RKO (cell line): Measurements from ENCODE around the gene COQ4.
A peak's percentile ranks its signal among the peaks of the same experiment; 100 is the strongest.

ENCODE experiments used
- DNase-seq: peaks from one replicate; pipeline ENCODE4 v3.0.0-alpha.2; 2016; ENCODE audit warnings: low spot score

Gene COQ4

DNA sequence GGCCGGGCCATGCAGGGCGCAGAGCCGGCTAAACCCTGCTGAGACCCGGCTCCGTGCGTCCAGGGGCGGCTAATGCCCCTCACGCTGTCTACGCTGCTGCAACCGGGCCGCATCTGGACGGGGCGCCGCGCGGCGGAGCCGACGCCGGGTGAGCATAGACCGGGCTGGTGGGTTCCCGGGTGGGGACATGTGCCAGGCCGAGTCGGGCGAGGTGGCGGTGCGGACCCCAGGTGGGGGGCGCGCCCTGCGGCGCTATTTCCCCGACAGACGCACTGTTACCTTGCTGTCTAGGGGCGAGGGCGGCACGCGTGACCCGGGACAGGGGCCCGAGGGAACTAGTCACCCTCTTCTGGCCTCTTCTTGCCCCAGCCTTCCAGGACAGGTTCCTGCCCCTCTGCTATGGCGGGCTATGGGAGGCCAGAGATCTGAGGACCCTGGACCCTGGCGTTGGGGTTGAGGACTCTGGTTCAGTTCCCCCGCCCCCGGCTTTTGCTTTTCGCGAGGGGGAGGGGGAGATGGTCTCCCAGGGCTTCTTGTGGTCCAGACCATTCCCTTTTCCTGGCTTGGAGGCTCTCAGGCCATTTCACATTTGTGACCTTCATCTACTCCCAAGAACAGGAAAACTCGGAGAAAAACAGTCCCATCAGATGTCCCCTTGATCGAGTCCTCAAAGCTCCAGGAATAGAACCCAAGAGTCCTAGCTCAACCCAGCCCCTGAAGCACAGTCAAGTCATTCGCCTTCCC lies 18.2 kb downstream of the COQ4 start:
- DNase-seq: peak; percentile 57

DNA sequence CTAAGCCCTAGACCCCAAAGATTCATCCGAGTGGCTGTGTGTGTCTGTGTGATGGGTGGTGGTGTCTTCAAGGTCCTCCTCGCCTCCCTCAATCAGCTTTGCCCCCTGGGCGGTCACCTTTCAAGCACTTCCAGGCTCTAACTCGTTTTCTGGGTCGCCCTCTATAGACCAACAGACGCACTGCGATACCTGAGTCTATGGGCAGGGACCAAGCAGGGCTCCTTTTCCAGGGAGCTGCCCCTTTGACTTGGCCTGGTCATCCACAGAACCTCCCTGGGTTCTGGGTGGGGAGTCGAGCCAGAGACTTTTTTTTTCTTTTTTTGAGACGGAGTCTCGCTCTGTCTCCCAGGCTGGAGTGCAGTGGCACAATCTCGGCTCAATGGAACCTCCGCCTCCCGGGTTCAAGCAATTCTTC lies 18.8 kb downstream of the COQ4 start:
- peak; percentile 91 for DNase-seq

DNA sequence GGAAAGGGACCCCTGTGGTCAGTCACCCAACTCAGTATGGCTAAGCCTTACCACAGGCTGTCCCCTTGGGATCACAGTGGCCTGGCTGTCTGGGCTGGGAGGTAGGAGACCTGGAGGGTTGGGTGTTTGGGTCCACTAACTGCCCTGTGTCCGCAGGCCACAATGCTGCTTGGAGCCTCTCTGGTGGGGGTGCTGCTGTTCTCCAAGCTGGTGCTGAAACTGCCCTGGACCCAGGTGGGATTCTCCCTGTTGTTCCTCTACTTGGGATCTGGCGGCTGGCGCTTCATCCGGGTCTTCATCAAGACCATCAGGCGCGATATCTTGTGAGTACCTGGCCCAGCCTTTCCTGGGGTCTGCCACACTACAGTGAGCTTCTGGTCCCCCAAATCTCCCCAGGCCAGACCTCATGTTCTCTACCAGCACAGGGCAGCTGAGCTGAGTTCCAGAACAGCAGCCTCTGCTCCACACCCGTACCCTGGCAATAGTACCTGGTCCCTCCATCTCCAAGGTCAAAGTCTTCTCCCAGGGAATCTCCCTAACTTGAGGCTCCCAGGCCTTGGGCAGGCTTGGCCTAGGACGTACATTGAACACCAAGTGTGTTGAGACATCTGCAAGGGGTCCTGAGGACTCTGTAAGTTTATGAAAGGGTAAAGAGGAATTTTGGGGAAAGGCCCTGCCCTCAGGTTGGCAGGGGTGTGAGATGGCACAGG lies 20.5 kb downstream of the COQ4 start:
- no peak for DNase-seq

DNA sequence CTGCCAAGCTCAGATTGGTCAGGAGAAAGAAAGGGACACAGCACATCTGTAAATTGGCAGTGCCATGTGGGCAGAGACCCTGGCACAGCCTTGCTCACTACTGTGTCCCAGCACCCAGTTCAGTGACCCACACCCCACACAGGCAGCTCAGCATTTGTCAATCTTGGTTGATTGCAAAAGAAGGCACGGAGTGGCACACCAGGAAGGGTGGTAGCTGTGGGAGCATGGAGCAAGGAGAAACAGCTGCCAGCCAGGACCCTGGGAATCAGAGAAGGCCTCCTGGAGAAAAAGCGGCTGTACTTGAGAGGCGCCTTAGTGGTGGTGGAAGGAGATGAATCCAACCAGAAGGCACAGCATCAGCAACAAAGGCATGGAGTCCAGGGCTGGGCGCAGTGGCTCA lies 21.2 kb downstream of the COQ4 start:
- DNase-seq: no peak

DNA sequence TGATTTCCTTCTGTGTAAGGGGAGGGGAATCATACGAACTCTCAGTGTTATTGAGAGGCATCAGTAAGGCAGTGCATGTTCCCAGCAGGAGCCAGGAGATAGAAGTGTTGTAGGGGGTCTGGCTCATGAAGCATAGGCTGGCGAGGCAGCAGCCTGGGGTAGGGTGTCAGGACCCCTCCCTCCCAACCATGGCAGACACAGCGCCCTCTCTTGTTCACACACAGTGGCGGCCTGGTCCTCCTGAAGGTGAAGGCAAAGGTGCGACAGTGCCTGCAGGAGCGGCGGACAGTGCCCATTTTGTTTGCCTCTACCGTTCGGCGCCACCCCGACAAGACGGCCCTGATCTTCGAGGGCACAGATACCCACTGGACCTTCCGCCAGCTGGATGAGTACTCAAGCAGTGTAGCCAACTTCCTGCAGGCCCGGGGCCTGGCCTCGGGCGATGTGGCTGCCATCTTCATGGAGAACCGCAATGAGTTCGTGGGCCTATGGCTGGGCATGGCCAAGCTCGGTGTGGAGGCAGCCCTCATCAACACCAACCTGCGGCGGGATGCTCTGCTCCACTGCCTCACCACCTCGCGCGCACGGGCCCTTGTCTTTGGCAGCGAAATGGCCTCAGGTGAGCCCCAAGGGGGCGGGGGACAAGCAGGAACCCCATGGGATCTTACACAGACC lies 22.4 kb downstream of the COQ4 start:
- DNase-seq: no peak

DNA sequence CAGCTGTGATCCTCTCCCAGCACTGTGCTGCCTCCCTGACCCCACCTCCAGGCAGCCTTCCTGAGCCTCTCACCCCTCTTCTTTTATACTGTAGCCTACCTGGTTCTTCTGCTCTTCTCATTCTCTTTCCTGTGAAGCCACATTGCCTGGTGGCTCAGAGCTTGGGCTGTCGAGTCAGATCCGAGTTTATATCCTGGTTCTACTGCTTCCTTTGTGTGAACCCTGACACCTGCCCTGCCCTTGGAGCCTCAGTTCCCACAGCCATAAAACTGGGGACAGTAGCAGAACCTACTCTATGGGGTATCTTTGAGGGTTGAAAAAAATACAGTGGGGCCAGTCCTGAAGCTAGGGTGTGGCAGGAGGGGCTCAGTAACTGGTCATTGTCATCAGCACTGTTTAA lies 26.5 kb downstream of the COQ4 start:
- no peak for DNase-seq

DNA sequence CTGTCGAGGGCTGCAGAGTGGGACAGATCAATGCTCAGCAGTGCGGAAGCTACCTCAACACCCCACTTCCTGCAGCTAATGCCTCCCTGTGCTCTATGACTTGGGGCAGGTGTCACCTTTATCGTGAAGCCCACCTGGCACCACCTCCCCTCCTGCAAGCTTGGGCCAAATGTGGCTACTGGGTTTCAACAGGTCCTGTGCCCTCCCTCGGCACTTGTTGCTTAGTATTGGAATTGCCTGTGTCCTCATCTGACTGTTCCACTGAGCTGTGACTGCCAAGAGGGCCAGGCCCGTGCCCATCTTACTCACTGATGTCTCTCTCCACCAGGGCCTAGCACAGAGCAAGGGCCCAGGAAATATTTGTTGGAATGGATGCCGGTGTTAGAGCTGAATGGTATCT lies 27.1 kb downstream of the COQ4 start:
- DNase-seq: no peak

DNA sequence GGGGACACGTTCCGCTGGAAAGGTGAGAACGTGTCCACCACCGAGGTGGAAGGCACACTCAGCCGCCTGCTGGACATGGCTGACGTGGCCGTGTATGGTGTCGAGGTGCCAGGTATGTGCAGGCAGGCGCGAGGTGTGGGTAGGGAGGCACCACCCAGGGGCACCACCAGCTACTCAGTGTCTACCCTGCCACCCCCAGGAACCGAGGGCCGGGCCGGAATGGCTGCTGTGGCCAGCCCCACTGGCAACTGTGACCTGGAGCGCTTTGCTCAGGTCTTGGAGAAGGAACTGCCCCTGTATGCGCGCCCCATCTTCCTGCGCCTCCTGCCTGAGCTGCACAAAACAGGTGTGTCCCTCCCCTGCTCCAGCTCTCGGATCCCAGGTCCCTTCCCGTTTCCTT lies 32.8 kb downstream of the COQ4 start:
- no peak for DNase-seq

DNA sequence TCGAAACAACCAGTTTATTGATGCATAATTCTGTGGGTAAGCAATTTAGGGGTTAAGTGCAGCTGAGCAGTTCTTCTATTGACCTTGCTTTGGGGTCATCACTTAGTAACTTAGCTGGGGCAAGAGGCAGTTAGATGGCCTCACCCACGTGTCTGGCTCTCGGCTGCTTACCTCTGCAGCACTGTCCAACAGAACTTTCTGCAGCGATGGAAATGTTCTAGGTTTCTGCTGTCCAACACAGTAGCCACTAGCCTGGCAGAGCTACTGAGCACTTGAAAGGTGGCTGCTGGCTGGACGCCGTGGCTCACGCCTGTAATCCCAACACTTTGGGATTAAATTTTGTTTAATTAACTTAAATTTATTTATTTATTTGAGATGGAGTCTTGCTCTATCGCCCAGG lies 35.5 kb downstream of the COQ4 start:
- DNase-seq: no peak

DNA sequence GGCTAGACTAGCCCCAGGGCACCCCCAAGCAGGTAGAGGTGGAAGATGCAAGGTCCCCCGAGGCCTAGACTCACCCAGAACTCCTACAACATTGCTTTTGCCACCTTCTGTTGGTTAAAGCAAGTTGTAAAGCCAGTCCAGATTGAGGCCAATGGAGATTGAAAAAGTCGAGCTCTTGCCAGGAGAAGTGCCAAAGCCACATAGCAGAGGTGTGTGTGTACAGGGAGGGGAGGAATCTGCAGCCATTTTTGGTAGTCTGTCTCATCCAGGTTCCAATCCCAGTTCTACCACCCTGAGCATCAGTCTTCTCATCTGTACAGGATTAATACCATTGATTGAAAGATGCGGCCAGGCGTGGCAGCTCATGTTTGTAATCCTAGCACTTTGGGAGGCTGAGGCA lies 36.2 kb downstream of the COQ4 start:
- no peak for DNase-seq

DNA sequence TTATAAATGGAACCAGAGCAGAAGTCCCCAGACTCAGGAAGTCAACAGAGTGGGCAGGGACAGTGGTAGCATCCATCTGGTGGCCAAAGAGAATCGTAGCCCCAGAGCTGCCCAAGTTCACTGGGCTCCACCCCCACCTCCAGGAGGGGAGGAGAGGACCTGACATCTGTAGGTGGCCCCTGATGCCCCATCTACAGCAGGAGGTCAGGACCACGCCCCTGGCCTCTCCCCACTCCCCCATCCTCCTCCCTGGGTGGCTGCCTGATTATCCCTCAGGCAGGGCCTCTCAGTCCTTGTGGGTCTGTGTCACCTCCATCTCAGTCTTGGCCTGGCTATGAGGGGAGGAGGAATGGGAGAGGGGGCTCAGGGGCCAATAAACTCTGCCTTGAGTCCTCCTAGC lies 38.2 kb downstream of the COQ4 start:
- DNase-seq: no peak

DNA sequence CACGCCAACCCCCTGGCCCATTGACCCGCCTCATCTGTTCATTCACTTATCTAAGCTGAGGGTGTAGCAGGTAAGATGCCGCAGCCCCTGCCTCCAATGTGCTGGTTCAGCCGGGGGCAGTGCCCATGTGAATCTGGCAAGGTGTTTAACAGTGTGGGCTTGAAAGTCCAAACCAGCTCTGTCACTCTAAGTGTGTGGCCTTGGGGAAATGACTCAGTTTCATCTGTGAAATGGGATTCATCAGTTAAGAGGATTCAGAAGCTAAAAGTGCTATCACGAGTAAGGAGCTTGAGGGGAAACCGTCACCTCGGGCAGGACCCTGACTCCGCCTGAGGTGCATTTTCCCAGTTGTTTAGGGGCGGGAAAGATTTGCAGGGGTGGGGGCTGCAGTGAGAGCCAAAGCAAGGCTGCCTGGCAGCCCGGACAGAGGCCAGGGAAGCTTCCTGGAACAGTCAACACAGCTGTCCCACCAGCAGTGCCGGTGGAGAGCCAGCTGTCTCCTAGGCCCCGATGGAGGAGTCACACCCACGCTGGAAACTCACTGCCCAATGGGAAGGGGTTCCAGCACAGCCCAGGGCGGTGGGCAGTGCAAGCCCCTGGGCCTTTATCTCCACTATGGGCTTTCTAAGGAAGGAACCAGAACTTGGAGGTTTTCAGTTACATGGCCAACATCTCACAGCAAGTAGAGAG lies 38.8 kb downstream of the COQ4 start:
- no peak for DNase-seq

DNA sequence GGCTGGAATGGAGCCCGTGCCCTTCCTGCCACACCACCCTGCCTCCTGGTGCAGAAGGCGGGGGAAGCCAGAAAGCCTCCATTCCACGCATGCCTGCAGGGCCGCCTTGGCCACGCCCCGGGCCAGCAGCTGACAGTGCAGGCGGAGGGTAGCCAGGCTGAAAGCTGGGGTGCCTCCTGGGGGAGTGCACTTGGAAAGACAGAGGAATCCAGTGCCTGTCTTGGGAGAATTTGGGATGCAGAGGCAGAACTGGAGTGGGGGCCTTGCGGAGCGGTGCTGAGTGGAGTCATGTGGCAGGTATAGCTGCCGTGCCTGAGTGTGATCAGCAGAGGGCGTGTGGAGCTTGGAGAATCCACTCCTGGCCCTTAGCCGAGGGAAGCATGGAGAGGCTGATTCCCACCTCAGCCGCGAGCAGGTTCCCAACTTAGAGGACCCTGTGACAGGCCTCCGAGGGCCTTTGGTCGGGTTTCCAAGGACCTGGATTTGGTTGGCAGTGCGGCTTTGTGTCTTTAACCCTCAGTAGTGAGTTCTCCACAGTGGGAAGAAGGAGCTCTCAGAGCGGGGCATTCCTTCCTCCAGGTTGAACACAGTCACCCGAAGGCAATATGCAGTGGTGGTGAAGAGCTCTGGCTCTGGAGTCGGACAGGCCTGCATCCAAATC lies 39.5 kb downstream of the COQ4 start:
- DNase-seq: peak; percentile 93

DNA sequence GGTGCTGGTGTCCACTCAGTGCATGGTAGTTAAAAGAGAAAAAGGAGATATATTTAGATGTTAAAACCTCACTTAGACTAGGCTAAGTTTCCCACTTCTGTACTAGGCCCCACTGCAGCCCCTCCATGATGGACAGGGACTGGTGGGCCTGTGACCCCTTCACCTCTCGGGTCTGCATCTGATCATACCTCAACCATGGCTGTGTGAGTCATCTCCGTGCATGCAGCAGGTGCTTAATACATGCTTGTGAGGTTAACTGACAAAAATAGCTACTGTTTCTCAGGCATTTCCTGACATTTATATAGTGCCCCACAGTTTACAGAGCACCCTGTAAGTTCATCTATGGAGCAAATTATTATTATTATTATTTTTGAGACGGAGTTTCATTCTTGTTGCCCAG lies 40.1 kb downstream of the COQ4 start:
- DNase-seq: no peak

DNA sequence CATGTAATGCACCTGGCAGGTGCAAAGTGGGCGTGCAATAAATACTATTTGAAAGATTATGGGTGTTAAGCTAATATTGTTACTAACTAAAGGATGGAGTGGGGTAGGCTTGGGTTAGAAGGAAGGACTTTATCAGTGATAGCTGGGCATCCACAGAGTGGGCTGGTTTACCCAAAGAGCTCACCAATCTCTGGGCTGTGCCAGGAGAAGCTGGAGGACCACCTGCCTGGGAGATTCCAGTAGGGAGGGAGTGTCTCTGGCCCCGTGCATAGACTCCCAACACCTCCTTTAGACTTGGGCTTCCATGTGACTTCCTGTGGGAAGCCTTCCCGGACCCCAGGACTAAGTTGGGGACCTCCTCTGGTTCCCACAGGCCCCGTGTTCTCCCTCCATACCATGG lies 42.9 kb downstream of the COQ4 start:
- DNase-seq: no peak

DNA sequence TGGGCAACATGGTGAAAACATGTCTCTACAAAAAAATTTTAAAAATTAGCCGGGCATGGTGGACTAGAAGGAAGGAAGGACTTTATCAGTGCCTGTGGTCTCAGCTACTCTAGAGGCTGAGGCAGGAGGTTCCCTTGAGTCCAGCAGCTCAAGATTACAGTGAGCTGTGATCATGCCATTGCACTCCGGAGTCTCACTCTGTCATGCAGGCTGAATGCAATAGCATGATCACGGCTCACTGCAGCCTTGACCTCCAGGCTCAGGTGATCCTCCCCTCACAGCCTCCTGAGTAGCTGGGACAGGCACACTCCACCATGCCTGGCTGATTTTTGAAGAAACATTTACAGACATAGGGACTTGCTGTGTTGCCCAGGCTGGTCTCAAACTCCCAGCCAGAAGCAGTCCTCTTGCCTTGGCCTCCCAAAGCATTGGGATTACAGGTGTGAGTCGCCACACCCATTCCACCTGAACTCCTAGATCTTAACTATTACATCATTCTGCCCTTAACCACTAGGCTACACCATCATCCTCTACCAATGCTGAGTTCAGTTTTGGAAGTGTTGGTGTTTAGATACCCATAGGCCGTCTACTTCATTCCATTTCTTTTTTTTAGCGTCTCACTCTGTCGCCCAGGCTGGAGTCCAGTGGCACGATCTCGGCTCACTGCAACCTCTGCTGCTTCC lies 46.5 kb downstream of the COQ4 start:
- no peak for DNase-seq

DNA sequence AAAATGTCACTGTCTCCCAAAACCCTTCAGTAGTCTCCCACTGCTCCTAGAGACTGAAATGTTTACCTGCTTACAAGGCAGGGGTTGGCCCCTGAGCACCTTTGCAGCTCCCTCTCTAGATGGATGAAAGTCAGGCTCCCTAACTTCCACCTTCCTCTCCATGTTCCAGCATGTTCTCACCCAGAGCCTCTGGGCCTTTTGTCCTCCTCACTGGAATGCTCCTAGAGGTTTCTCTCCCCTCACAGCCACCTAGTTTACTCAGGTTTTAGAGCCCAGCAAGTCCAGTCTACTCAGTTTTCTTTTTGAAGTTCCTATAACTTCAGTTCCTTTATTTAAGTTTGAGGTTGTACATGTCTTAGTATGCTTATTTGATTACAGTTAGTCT lies 47.7 kb downstream of the COQ4 start:
- no peak for DNase-seq

DNA sequence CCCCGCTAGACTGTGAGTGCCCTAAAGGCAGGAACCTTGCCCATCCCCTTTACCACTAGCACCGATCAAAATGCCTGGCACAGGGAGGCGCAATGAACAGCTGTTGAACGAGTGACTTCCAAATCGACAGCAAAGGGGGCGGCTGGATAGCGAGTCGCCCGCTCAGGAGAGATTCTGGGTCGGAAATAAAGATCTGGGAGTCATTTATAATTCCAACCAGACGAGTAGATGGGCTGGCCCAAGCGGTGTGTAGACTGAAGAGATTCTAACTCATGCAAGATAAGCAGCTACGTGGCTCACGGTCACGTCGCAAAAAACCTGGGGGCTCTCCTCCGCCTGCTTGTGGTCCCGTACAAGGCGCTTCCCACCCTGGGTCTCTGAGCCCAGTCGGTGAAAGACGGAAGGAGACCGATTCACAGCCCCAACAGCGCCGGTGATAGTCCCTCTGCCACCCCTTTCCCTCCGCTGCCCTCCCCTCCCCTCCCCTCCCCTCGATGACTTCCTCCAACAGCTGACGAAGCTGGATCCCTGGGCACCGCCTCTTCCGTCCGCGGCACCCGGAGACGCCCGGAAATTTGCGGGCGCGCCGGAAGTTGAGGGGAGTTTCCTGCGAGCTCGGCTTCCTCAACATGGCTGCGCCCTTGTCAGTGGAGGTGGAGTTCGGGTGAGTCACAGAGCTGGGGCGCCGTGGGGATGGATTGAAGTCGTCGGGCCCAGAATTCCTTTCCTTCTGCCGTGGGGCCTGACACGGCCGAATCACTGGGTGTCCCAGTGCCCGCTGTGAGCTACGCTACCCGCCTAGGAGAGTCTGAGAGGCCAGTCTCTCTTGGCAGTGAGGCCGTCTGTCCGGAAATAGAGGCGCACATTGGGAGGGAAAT lies 48.4 kb downstream of the COQ4 start, which contains the start of gene URM1:
URM1 (plus strand) TSS at position 623 of the 878 bp plus-strand sequence; CDS start at position 630, 7 bp downstream.
- DNase-seq: peak; percentile 100

DNA sequence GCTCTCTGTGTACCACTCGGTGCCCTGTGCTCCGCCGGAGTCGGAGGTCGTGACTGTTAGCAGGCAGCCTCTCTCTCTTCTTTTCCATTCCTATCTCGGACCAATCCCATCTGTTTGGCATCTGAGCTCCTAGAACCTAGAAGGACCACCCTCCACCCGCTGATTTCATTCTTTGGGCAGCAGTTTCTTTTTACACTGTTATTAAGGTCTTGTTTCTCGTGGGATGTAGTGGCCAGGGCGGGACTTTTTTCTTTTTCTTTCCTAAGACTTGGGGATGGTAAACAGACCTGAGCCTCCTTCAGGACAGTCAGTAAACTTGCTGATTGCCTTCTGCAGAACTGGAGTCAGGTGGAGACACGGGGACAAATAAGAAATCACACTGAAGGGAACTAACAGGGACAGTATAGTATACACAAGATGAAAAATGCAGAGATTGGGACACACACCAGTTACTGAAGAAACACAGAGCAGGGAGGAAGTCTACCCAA lies 49.0 kb downstream of the COQ4 start:
- DNase-seq: peak; percentile 61

DNA sequence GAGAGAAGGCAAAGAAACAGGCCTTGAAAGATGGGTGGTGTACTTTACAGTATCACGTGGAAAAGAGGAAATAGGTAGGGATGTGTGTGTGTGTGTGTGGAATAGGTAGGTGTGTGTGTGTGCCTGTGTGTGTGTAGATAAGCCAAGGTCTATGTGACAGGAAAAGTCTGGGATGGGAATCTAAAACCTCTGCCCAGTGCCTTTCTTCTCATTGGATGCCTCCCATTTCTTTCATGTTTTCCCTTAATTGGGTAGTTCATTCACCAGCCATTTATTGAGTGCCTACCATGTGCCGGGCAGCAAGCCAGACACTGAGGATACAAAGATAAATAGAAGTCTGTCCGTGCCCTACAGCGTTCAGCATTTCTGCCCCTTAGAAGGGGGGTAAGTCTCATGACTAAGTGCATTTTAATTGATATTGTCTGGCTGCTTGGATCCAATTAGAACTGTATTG lies 49.6 kb downstream of the COQ4 start:
- DNase-seq: peak; percentile 58
